Measurements from ENCODE around the gene CTBP2.
"Not testable (repeated sequence)": the region's sequence is repeated elsewhere in the genome, so short reads cannot be mapped to it uniquely, and the experiment has no call there.

DNA sequence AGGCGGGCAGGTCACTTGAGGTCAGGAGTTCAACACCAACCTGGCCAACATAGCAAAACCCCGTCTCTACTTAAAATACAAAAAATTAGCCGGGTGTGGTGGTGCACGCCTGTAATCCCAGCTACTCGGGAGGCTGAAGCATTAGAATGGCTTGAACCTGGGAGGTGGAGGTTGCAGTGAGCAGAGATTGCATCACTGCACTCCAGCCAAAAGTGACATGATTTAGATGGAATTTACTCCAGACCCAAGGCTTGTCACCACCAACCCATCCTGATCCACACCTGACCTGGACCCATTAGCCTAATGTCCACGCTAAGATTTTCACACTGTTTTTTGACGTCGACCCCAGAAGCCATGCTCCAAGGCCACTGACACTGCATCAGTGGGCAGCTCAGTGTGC, 101.0 kb downstream of the CTBP2 start:
- TF ChIP-seq, protein P1, sequence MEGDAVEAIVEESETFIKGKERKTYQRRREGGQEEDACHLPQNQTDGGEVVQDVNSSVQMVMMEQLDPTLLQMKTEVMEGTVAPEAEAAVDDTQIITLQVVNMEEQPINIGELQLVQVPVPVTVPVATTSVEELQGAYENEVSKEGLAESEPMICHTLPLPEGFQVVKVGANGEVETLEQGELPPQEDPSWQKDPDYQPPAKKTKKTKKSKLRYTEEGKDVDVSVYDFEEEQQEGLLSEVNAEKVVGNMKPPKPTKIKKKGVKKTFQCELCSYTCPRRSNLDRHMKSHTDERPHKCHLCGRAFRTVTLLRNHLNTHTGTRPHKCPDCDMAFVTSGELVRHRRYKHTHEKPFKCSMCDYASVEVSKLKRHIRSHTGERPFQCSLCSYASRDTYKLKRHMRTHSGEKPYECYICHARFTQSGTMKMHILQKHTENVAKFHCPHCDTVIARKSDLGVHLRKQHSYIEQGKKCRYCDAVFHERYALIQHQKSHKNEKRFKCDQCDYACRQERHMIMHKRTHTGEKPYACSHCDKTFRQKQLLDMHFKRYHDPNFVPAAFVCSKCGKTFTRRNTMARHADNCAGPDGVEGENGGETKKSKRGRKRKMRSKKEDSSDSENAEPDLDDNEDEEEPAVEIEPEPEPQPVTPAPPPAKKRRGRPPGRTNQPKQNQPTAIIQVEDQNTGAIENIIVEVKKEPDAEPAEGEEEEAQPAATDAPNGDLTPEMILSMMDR (IDR thresholded peaks at IDR 0.05): not testable (repeated sequence)
- not testable (repeated sequence) for TF ChIP-seq EZH2 (IDR thresholded peaks at IDR 0.05)

All from neural progenitor cell (in vitro differentiated cells).